Suprapubic skin (tissue), 3 donors: ENCODE results near the gene PHC3.

Source experiments
- POLR2AphosphoS5 ChIP-seq, 3 donors: sonication (generic); formaldehyde crosslinking; IDR thresholded peaks; one replicate each; pipeline ENCODE4 v1.6.1; 2017; ENCODE audit warnings: antibody characterized with exemption in 3 of 3
- TF ChIP-seq, protein P1 (sequence below), 2 donors: fragments of 200-600 bp in 1 of 2; fragments of 450-650 bp in 1 of 2; sonication (generic) in 1 of 2; IDR thresholded peaks; one replicate each; pipeline ENCODE4 v1.5.1; 2016 to 2019; ENCODE audit warnings: antibody characterized with exemption in 2 of 2, mild to moderate bottlenecking in 1 of 2, moderate library complexity in 1 of 2

DNA sequence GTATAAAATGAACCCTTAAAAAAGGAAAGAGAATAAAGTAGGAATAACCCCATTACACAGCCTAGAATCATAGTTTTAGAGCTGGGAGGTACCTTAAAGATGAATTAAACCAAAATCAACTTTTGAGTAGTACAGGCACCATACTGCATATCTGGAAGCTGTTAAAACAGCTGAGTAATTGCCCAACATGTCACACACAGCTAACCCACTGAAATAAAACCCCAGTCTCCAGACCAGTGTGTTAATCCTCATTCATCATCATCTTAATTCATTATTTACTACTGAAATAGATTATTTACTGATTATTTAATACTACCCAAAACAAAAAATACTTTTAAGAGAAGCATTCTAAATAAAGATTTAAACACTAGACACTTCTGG is 90.9 kb downstream of the PHC3 start:
- no peak for TF ChIP-seq POLR2AphosphoS5 (IDR thresholded peaks at IDR 0.05)
- TF ChIP-seq, protein P1, sequence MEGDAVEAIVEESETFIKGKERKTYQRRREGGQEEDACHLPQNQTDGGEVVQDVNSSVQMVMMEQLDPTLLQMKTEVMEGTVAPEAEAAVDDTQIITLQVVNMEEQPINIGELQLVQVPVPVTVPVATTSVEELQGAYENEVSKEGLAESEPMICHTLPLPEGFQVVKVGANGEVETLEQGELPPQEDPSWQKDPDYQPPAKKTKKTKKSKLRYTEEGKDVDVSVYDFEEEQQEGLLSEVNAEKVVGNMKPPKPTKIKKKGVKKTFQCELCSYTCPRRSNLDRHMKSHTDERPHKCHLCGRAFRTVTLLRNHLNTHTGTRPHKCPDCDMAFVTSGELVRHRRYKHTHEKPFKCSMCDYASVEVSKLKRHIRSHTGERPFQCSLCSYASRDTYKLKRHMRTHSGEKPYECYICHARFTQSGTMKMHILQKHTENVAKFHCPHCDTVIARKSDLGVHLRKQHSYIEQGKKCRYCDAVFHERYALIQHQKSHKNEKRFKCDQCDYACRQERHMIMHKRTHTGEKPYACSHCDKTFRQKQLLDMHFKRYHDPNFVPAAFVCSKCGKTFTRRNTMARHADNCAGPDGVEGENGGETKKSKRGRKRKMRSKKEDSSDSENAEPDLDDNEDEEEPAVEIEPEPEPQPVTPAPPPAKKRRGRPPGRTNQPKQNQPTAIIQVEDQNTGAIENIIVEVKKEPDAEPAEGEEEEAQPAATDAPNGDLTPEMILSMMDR (IDR thresholded peaks at IDR 0.05), result no peak
